ENCODE data around the gene A3GALT2. TPM values are rescaled to one million over a fixed set of nuclear protein-coding genes. Genes with fewer than 3 reads are reported as not detected.
"Not testable (repeated sequence)": the region's sequence is repeated elsewhere in the genome, so short reads cannot be mapped to it uniquely, and the experiment has no call there.

A3GALT2 gene
- total RNA-seq, 1 donor from 2014 or later, result not detected

DNA sequence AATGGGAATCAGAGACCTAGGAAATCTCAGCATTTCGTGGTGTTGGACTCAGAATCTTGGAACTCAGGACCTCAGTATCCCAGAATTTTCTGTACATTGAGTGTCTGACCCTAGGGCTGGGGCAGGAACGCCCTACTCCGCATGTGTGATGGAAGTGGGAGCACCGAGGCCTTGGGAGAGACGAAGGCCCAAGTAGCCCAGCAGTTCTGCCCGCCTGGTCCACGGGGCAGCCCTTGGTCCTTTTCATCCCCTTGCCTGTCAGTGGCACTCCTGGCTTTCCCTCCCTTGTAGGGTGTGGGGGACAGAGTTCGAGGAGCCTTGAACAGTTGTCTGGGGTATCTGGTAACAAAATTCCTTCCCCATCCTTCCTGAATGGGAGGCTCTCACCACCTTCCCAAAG is 10.2 kb downstream of the A3GALT2 start:
- no peak overlapping the region for H3K27ac ChIP-seq
- peak in 1 of 2 donors; percentile 2 for DNase-seq (ENCODE audit: low spot score in 2 of 2)
- peaks cover 3% of the 10 kb centered on the region in 2 donors for H3K4me1 ChIP-seq
- no peaks in the 10 kb centered on the region for H3K27me3 ChIP-seq
- intact Hi-C loops (cut with DNase I), result no loop called here
- H3K36me3 ChIP-seq, result no peaks in the 10 kb centered on the region
- TF ChIP-seq, protein P1, sequence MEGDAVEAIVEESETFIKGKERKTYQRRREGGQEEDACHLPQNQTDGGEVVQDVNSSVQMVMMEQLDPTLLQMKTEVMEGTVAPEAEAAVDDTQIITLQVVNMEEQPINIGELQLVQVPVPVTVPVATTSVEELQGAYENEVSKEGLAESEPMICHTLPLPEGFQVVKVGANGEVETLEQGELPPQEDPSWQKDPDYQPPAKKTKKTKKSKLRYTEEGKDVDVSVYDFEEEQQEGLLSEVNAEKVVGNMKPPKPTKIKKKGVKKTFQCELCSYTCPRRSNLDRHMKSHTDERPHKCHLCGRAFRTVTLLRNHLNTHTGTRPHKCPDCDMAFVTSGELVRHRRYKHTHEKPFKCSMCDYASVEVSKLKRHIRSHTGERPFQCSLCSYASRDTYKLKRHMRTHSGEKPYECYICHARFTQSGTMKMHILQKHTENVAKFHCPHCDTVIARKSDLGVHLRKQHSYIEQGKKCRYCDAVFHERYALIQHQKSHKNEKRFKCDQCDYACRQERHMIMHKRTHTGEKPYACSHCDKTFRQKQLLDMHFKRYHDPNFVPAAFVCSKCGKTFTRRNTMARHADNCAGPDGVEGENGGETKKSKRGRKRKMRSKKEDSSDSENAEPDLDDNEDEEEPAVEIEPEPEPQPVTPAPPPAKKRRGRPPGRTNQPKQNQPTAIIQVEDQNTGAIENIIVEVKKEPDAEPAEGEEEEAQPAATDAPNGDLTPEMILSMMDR (IDR thresholded peaks at IDR 0.05), result no peak
- no peaks in the 10 kb centered on the region for H3K9me3 ChIP-seq
- no peak overlapping the region for H3K4me3 ChIP-seq

DNA sequence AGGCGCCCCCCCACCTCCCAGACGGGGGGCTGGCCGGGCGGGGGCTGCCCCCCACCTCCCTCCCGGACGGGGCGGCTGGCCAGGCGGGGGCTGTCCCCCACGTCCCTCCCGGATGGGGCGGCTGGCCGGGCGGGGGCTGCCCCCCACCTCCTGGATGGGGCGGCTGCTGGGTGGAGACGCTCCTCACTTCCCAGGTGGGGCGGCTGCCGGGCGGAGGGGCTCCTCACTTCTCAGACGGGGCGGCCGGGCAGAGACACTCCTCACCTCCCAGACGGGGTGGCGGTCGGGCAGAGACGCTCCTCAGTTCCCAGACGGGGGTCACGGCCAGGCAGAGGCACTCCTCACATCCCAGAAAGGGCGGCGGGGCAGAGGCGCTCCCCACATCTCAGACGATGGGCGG is 11.5 kb downstream of the A3GALT2 start:
- H3K27me3 ChIP-seq; H3K36me3 ChIP-seq; DNase-seq (ENCODE audit: low spot score in 2 of 2); intact Hi-C loops (cut with DNase I); H3K4me1 ChIP-seq; H3K27ac ChIP-seq; H3K9me3 ChIP-seq; H3K4me3 ChIP-seq: not testable (repeated sequence)

DNA sequence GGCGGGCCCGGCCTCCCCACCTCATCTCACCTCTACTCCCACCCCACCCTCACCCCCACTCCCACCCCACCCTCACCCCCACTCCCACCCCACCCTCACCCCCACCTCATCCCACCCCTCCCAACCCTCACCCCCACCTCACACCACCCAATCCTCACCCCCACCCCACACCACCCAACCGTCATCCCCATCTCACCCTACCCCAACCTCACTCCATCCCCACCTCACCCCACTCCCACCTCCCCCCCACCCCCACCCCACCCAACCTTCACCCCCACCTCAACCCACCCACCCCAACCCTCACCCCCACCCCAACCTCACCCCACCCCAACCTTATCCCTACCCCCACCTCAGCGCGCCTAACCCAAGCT is 13.4 kb downstream of the A3GALT2 start:
- no peak overlapping the region for H3K4me3 ChIP-seq
- intact Hi-C loops (cut with DNase I), result no loop called here

DNA sequence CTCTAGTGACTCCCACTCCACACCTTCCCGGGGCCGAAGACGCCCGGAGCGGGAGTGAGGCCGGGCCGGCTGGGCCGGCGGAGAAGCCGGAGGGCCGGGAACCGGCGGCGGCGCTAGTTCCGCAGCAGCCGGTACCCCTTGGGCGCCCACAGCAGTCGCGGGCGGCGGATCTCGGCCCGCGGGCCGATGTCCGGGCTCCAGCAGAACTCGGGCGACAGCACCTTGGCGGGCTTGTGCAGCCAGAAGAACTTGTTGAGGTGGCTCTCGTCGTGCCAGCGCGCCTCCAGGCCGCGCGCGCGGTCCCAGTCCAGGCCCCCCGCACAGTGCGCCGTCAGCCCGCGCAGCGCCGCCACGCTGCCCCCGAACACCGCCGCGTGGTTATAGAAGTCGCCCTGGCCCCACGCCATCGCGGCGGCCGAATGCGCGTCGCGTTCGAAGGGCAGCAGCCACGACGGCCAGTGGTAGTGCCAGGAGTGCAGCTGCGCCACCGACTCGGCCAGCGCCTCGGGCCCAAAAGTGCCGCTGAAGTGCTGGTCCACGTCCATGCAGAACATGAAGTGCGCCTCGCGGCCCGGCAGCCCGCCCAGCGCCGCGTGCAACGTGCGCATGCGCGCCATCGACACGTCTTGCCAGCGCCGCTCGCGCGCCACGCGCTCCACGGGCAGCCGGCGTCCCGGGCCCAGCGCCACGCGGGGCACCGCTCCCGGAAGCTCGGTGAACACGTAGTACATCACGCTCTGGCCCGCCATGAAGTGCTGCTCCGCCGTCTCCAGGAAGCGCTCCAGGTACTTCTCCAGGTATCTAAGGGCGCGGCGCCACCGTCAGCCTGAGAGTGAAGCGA is 14.0 kb downstream of the A3GALT2 start:
- intact Hi-C loops (cut with DNase I), result no loop called here
- Histone ChIP-seq H3K36me3 (no peaks in the 10 kb centered on the region), H3K4me3 (peak overlapping the region; percentile 34 to 60), H3K4me1 (peaks cover 3% of the 10 kb centered on the region in 2 donors), H3K9me3 (no peaks in the 10 kb centered on the region), H3K27me3 (no peaks in the 10 kb centered on the region), H3K27ac (no peak overlapping the region)
- no peak for DNase-seq (ENCODE audit: low spot score in 2 of 2)
- TF ChIP-seq, protein P1 (IDR thresholded peaks at IDR 0.05), result no peak

More for the DNA sequence above, 13.4 kb downstream of the A3GALT2 start:
- Histone ChIP-seq H3K27ac (no peak overlapping the region), H3K36me3 (no peaks in the 10 kb centered on the region), H3K27me3 (no peaks in the 10 kb centered on the region), H3K4me1 (peaks cover 3% of the 10 kb centered on the region in 2 donors), H3K9me3 (no peaks in the 10 kb centered on the region)
- DNase-seq (ENCODE audit: low spot score in 2 of 2), result no peak
- TF ChIP-seq, protein P1 (IDR thresholded peaks at IDR 0.05), result no peak

DNA sequence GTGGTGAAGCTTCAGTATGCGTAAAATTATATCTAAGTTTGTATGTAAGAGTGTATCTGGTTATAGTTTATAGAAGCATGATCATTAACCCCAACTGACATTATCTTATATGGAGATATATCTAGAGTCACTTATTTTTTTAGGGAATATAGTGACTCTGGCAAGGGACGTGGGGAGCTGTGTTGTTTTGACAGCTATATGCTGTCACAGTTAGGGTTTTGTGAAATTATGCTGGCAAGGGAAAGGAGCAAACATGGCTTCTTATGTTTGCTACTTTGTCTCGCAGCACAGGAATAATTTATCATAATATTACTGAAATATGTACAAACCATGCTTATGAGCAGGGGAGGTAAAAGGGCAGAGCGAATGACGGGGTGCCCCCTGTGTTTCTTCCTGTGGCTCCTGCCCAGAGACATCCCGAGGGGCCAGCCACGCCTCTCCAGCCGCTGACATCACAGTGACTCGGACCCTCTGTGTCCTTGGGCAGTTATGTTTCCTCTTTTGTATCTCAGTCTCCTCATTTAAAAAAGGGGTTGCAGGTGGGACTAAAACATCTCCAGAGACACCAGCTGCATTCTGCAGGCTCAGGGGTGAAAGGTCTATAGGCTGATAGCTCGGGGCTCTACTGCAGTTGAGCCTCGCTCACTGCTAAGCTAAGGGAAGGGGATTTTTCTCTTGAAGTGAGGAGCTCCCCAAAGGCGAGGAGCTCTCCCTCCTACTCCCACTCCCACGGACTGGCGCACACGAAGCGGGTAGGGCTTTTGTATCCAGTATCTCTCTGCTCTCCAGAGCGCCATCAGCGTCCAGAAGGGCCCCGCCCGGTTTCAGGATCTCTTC is 14.9 kb downstream of the A3GALT2 start:
- TF ChIP-seq, protein P1 (IDR thresholded peaks at IDR 0.05), result no peak
- Histone ChIP-seq H3K4me3 (peak overlapping the region in 1 of 2 donors; percentile 60), H3K27ac (no peak overlapping the region), H3K36me3 (no peaks in the 10 kb centered on the region), H3K9me3 (no peaks in the 10 kb centered on the region), H3K4me1 (peaks cover 3 to 4% of the 10 kb centered on the region in 2 donors), H3K27me3 (no peaks in the 10 kb centered on the region)
- intact Hi-C loops (cut with DNase I), result no loop called here
- DNase-seq (ENCODE audit: low spot score in 2 of 2), result no peak

DNA sequence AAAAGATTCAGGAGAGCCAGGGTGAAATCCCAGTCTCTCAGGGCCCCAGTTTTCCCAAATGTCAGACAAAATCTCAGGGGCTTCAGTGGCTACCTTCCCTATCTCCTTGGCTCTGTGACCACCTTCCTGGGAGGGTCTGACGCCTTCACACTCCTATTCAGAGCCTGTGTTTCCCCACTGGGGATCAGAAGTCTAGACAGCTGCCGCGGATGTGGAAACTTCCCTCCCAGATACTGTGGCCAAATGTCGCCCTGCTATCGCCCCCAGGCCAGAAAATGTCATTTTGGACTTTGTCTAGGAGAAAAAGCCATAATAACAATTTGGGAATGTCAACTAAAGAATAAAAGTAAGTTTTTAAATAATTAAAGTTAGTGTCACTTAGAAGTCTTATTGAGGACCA is 15.9 kb downstream of the A3GALT2 start:
- Histone ChIP-seq H3K36me3 (peaks cover 0 to under 1% of the 10 kb centered on the region in 2 donors), H3K4me1 (peaks cover 3 to 8% of the 10 kb centered on the region in 2 donors), H3K9me3 (no peaks in the 10 kb centered on the region), H3K27ac (no peak overlapping the region), H3K4me3 (no peak overlapping the region), H3K27me3 (no peaks in the 10 kb centered on the region)
- no peak for DNase-seq (ENCODE audit: low spot score in 2 of 2)
- TF ChIP-seq, protein P1 (IDR thresholded peaks at IDR 0.05), result no peak
- intact Hi-C loops (cut with DNase I), result no loop called here
